Putamen (tissue), 1 donor: ENCODE data around the gene PURA.
"Not testable (repeated sequence)": the region's sequence is repeated elsewhere in the genome, so short reads cannot be mapped to it uniquely, and the experiment has no call there.

Source experiments
- DNase-seq: peaks from one replicate; pipeline ENCODE4 v3.0.0-alpha.2; 2016; ENCODE audit warnings: low spot score

PURA gene

GRCh38 chr5:140135127-140135526 is 21.2 kb downstream of the PURA start:
- no peak for DNase-seq

- DNase-seq, result no peak
Observed at GRCh38 chr5:140136624-140137023, 22.7 kb downstream of the PURA start.

- no peak for DNase-seq
Observed at GRCh38 chr5:140140435-140140834, 26.5 kb downstream of the PURA start.

GRCh38 chr5:140141241-140141640 is 27.3 kb downstream of the PURA start:
- DNase-seq, result no peak

- DNase-seq, result no peak
Observed at GRCh38 chr5:140142246-140142645, 28.3 kb downstream of the PURA start.

GRCh38 chr5:140142856-140143255 is 28.9 kb downstream of the PURA start:
- no peak for DNase-seq

- DNase-seq, result no peak
Observed at GRCh38 chr5:140143521-140144258, 29.8 kb downstream of the PURA start.

- no peak for DNase-seq
Observed at GRCh38 chr5:140145256-140145655, 31.3 kb downstream of the PURA start.

- peak; percentile 49 for DNase-seq
Observed at GRCh38 chr5:140145818-140146522, 32.1 kb downstream of the PURA start.

- no peak for DNase-seq
Observed at GRCh38 chr5:140146523-140146842, 32.6 kb downstream of the PURA start.

GRCh38 chr5:140147460-140147859 is 33.6 kb downstream of the PURA start:
- DNase-seq, result no peak

- DNase-seq, result no peak
Observed at GRCh38 chr5:140148508-140148907, 34.6 kb downstream of the PURA start.

GRCh38 chr5:140150201-140150600 is 36.3 kb downstream of the PURA start:
- no peak for DNase-seq

- no peak for DNase-seq
Observed at GRCh38 chr5:140151144-140152021, 37.5 kb downstream of the PURA start.

GRCh38 chr5:140152022-140152999 is 38.4 kb downstream of the PURA start:
- DNase-seq, result no peak

GRCh38 chr5:140153255-140153654 is 39.3 kb downstream of the PURA start:
- no peak for DNase-seq

- DNase-seq, result peak; percentile 39
Observed at GRCh38 chr5:140153905-140154304, 40.0 kb downstream of the PURA start.

- not testable (repeated sequence) for DNase-seq
Observed at GRCh38 chr5:140154710-140155381, 40.9 kb downstream of the PURA start.

- DNase-seq, result peak; percentile 90
Observed at GRCh38 chr5:140157032-140157781, 43.3 kb downstream of the PURA start.
